Activated CD8-positive, alpha-beta memory T cell treated with anti-CD3 and anti-CD28 coated beads, Interleukin-2, amount 50 U/mL, for 48 hours (primary cell): Measurements from ENCODE around the gene MAD1L1.
"Not testable (repeated sequence)": the region's sequence is repeated elsewhere in the genome, so short reads cannot be mapped to it uniquely, and the experiment has no call there.

ENCODE experiments used
- DNase-seq: peaks from one replicate; pipeline ENCODE4 v3.0.0-alpha.2; 2020

Gene MAD1L1

GRCh38 chr7:2080477-2080876, 152.3 kb downstream of the MAD1L1 start:
- DNase-seq = no peak

GRCh38 chr7:2080060-2080387, 152.7 kb downstream of the MAD1L1 start:
- DNase-seq = no peak

- DNase-seq = no peak
Measured at GRCh38 chr7:2079332-2080059, 153.2 kb downstream of the MAD1L1 start.

GRCh38 chr7:2078899-2079298, 153.8 kb downstream of the MAD1L1 start:
- no peak for DNase-seq

- DNase-seq = no peak
Measured at GRCh38 chr7:2076649-2077064, 156.1 kb downstream of the MAD1L1 start.

- no peak for DNase-seq
Measured at GRCh38 chr7:2075811-2076210, 156.9 kb downstream of the MAD1L1 start.

GRCh38 chr7:2074691-2075090, 158.1 kb downstream of the MAD1L1 start:
- DNase-seq = no peak

- no peak for DNase-seq
Measured at GRCh38 chr7:2072798-2073197, 159.9 kb downstream of the MAD1L1 start.

- DNase-seq = no peak
Measured at GRCh38 chr7:2072042-2072441, 160.7 kb downstream of the MAD1L1 start.

- no peak for DNase-seq
Measured at GRCh38 chr7:2071133-2071832, 161.5 kb downstream of the MAD1L1 start.

GRCh38 chr7:2070151-2070763, 162.5 kb downstream of the MAD1L1 start:
- DNase-seq = no peak

- DNase-seq = no peak
Measured at GRCh38 chr7:2069472-2069860, 163.3 kb downstream of the MAD1L1 start.

GRCh38 chr7:2068693-2069471, 163.9 kb downstream of the MAD1L1 start:
- DNase-seq = no peak

GRCh38 chr7:2066251-2066919, 166.4 kb downstream of the MAD1L1 start:
- DNase-seq = no peak

GRCh38 chr7:2065528-2065927, 167.2 kb downstream of the MAD1L1 start:
- DNase-seq = no peak

- no peak for DNase-seq
Measured at GRCh38 chr7:2063563-2064260, 169.0 kb downstream of the MAD1L1 start.

GRCh38 chr7:2062648-2063047, 170.1 kb downstream of the MAD1L1 start:
- no peak for DNase-seq

- no peak for DNase-seq
Measured at GRCh38 chr7:2060701-2061100, 172.0 kb downstream of the MAD1L1 start.

GRCh38 chr7:2059964-2060700, 172.6 kb downstream of the MAD1L1 start:
- DNase-seq = no peak

GRCh38 chr7:2058246-2058645, 174.5 kb downstream of the MAD1L1 start:
- DNase-seq = not testable (repeated sequence)

- DNase-seq = no peak
Measured at GRCh38 chr7:2055956-2056355, 176.8 kb downstream of the MAD1L1 start.

- no peak for DNase-seq
Measured at GRCh38 chr7:2054927-2055326, 177.8 kb downstream of the MAD1L1 start.
